ENCODE results near the gene STK35. TPM values are rescaled to one million over a fixed set of nuclear protein-coding genes. Genes with fewer than 3 reads are reported as not detected.
"Not testable (repeated sequence)": the region's sequence is repeated elsewhere in the genome, so short reads cannot be mapped to it uniquely, and the experiment has no call there.

Gene STK35
- total RNA-seq, 4 donors from 2014 or later = 13.3 to 26.1 (median 20.5) TPM

DNA sequence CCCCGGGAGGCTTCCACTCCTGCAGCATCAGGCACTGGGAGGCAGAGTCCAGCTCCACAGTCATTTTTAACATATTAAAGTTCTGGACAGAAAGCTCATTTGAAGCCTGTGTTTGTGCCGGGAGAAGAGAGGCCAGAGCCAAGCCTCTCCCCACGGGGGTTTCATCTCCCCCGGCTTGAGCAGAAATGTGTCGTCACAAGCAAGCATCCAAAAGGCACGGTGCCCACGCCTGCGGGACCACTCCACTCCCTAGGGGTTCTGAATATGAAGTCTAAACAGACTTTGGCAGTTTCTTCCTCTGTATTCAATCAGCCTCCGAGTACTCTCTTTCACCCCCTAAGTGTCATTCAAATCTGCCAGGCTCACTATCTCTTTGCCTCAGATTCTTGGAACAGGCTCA, 75.3 kb downstream of the STK35 start:
- Histone ChIP-seq H3K27me3 (no peaks in the 10 kb centered on the region), H3K4me3 (no peak overlapping the region), H3K4me1 (peaks cover 0 to 7% (median 0%) of the 10 kb centered on the region in 4 donors), H3K36me3 (no peaks in the 10 kb centered on the region), H3K27ac (no peak overlapping the region), H3K9me3 (no peaks in the 10 kb centered on the region)
- no peak for TF ChIP-seq EP300 (IDR thresholded peaks at IDR 0.05)
- TF ChIP-seq POLR2A (IDR thresholded peaks at IDR 0.05) = no peak
- TF ChIP-seq CTCF (IDR thresholded peaks at IDR 0.05) = no peak
- no peak for DNase-seq (ENCODE audit: low spot score in 2 of 2)
- WGBS, 2 donors = 61 to 66% methylated on average over 9 of the region's 9 CpGs

DNA sequence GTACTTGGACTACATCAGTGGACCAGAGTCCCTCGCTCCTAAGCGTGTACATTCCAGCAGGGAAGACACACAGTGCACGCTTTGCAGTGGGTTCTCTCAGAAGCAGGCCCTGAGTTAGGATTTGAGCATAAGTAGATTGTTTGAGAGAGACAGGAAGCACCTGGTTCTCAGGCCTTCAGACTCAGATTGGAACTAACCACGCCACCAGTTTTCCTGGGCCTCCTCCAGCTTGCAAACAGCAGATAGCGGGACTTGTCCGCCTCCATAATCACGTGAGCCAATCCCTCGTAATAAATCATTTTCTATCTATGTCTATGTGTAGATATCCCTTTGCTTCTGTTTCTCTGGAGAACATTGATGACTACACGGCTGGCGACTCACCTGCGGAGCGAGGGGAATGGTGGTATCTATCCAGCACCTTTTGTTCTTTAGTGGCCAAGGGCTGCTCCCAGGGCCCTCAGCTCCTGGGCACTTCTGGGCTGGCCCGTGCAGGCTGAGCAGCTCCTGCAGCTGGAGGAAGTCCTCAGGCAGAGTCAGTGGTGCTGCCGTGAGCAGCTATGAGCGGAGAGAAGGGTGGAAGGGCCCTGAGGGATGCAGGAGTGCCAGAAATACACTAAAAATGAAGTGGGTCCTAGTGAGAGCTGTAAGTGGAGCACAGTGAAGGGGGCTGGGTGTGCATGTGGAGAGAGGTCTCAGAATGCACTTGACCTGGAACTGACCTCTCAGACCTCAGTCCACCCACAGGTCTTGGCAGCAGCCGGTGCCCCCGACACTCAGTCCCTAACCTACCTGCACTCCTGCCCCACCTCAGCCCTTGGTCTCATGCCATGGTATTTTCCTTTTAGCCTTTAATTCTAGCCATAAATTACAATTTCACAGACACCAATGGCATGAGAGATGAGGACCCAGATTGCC, 76.9 kb downstream of the STK35 start:
- no peaks in the 10 kb centered on the region for H3K9me3 ChIP-seq
- no peak overlapping the region for H3K4me3 ChIP-seq
- H3K4me1 ChIP-seq = no peaks in the 10 kb centered on the region
- DNase-seq (ENCODE audit: low spot score in 2 of 2) = no peak
- no peaks in the 10 kb centered on the region for H3K36me3 ChIP-seq
- no peak overlapping the region for H3K27ac ChIP-seq
- 63 to 66% methylated on average over 17 of the region's 17 CpGs for WGBS, 2 donors
- TF ChIP-seq EP300 (IDR thresholded peaks at IDR 0.05) (no peak), CTCF (IDR thresholded peaks at IDR 0.05) (no peak), POLR2A (IDR thresholded peaks at IDR 0.05) (no peak)
- H3K27me3 ChIP-seq = no peaks in the 10 kb centered on the region

- no peaks in the 10 kb centered on the region for H3K4me1 ChIP-seq
- H3K36me3 ChIP-seq = no peaks in the 10 kb centered on the region
- no peaks in the 10 kb centered on the region for H3K9me3 ChIP-seq
- H3K4me3 ChIP-seq = no peak overlapping the region
- H3K27ac ChIP-seq = no peak overlapping the region
- TF ChIP-seq EP300 (IDR thresholded peaks at IDR 0.05) (no peak), POLR2A (IDR thresholded peaks at IDR 0.05) (no peak), CTCF (IDR thresholded peaks at IDR 0.05) (no peak)
- H3K27me3 ChIP-seq = no peaks in the 10 kb centered on the region
- DNase-seq (ENCODE audit: low spot score in 2 of 2) = no peak
- WGBS, 2 donors = 79 to 87% methylated on average over 11 of the region's 11 CpGs
Measured at GRCh38 chr20:2179233-2179580, 77.6 kb downstream of the STK35 start.

DNA sequence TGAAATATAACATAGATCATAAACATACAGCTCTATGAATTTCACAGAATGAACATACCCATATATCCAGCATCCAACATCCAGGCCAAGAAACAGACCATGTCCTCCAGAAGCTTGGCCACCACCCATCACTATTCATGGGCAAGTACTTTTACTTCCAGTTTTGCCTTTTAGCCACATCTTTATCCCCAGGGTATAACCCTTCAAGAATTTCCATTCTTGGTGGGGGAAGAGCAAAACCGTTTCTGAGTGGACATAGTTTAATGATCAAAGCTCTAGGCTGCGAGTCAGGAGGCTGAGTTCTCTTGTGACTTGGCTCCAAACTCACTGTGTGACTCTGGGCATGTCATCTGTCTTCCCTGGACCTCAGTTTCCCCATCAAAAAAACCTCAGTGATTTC, 78.3 kb downstream of the STK35 start:
- H3K27ac ChIP-seq = no peak overlapping the region
- 39 to 56% methylated on average over 2 of the region's 2 CpGs for WGBS, 2 donors
- no peak overlapping the region for H3K4me3 ChIP-seq
- DNase-seq (ENCODE audit: low spot score in 2 of 2) = no peak
- no peaks in the 10 kb centered on the region for H3K27me3 ChIP-seq
- no peak for TF ChIP-seq POLR2A (IDR thresholded peaks at IDR 0.05)
- no peak for TF ChIP-seq EP300 (IDR thresholded peaks at IDR 0.05)
- no peak for TF ChIP-seq CTCF (IDR thresholded peaks at IDR 0.05)
- no peaks in the 10 kb centered on the region for H3K4me1 ChIP-seq
- no peaks in the 10 kb centered on the region for H3K9me3 ChIP-seq
- H3K36me3 ChIP-seq = no peaks in the 10 kb centered on the region

DNA sequence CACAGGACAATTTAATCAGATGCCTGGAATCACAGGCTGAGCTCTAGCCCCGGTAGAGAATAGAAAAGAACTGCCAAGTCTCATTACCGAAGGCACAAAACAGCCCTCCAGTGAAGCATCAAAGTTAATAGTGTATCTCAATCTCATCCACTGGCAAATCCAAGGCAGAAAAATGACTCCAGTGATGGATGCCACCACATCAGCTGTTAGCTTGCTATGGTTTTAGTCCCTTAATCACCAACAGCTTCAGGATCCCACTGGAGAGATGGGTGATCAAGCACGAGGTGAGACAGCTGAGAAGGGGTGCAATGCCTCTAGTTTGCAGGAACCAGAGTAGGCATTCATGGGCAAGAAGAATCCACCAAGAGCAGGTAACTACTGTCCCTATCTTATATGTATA, 81.8 kb downstream of the STK35 start:
- TF ChIP-seq EP300 (IDR thresholded peaks at IDR 0.05) = no peak
- TF ChIP-seq POLR2A (IDR thresholded peaks at IDR 0.05) = no peak
- TF ChIP-seq CTCF (IDR thresholded peaks at IDR 0.05) = no peak
- Histone ChIP-seq H3K27ac (no peak overlapping the region), H3K9me3 (peaks cover 0 to 14% (median 0%) of the 10 kb centered on the region in 4 donors), H3K36me3 (no peaks in the 10 kb centered on the region), H3K4me1 (no peaks in the 10 kb centered on the region), H3K4me3 (no peak overlapping the region), H3K27me3 (no peaks in the 10 kb centered on the region)
- 64 to 82% methylated on average over 3 of the region's 3 CpGs for WGBS, 2 donors
- DNase-seq (ENCODE audit: low spot score in 2 of 2) = no peak

DNA sequence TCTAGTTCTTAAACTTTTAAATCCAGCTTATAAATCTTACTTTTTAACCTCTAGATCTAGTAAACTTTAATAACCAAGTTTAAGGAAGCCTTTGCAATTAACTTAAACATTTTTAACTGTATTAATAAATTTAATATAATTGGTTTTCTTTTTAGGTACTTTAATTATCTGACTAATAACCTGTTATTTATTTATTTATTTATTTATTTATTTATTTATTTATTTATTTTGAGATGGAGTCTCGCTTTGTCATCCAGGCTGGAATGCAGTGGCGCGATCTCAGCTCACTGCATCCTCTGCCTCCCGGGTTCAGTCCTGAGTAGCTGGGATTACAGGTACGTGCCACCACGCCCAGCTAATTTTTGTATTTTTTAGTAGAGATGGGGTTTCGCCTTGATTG, 83.3 kb downstream of the STK35 start:
- H3K9me3 ChIP-seq = peaks cover 0 to 14% (median 0%) of the 10 kb centered on the region in 4 donors
- H3K4me3 ChIP-seq; H3K27me3 ChIP-seq; DNase-seq (ENCODE audit: low spot score in 2 of 2); H3K4me1 ChIP-seq; H3K27ac ChIP-seq; H3K36me3 ChIP-seq: not testable (repeated sequence)
- WGBS, 2 donors = 96 to 97% methylated on average over 7 of the region's 7 CpGs

All from tibial nerve (tissue), 4 donors.